Measurements from ENCODE around the gene FERD3L. TPM values are rescaled to one million over a fixed set of nuclear protein-coding genes. Genes with fewer than 3 reads are reported as not detected.

FERD3L gene
- total RNA-seq, 8 experiments from 2014 or later = 0.61 to 1.5 TPM; not detected in 6

DNA sequence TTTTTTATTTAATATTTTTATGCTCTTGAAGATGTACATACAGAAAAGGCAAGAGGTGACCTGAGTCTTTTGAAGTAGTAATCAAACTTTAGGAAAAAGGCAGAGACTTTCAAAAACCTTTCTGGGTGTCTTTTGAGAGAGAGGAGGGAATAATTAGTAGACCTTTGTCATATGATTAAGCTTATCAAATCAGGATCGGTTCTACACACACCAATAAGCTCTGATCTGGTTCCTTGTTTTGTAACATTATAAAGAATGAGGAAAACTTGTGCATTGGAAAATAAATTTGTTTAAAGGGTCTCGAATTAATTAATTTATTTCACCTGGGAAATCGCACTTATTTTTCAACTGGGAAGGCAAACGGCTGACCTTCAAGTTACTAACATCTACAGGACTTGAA is 39.7 kb downstream of the FERD3L start:
- Histone ChIP-seq H3K4me1 (replicated peaks in 1 of 2) (peaks cover 2 to 23% of the 10 kb centered on the region in 2 donors), H3K4me3 (no peak overlapping the region), H3K27ac (no peak overlapping the region)
- 0 to 33% (median 4%) methylated on average over 1 to 4 of the region's 4 CpGs; no CpG with 5 or more reads in 1 of the 10 experiments for WGBS, 10 experiments
- in situ Hi-C loops (cut with MboI; ENCODE audit: low pct_unique_long_range_greater_than_20kb in 2 of 9, low sequenced_read_pairs in 9 of 9, unreplicated experiment in 9 of 9) = loop anchor here in 4 of 9 experiments (25.0 kb wide), 4 partner anchors 332 to 743 kb away; no protein-coding TSS in a partner anchor
- ATAC-seq (replicated peaks in 6 of 8) = no peak

DNA sequence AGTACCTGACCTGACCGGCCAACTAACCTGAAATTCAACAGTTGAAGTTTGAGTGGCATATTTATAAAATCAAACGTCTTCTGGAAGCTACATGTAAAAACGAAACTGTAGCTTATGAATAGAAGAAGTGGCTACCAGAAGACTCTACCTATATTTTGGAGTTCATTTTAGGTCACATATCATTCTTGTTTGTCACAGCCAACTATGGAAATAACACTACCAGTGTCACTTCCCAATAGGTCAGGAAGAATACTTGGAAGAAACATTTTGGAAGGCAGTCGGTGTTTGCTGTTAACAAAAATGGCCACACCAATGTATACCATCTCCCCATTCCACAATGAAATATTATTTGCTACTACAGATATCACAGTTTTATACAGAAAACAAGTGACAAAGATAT is 40.4 kb downstream of the FERD3L start:
- Histone ChIP-seq H3K4me1 (replicated peaks in 1 of 2) (peaks cover 2 to 23% of the 10 kb centered on the region in 2 donors), H3K27ac (no peak overlapping the region), H3K4me3 (no peak overlapping the region)
- in situ Hi-C loops (cut with MboI; ENCODE audit: low pct_unique_long_range_greater_than_20kb in 2 of 9, low sequenced_read_pairs in 9 of 9, unreplicated experiment in 9 of 9) = loop anchor here in 4 of 9 experiments (25.0 kb wide), 4 partner anchors 332 to 743 kb away; no protein-coding TSS in a partner anchor
- WGBS, 10 experiments = 0 to 100% (median 71%) methylated on average over 1 to 4 of the region's 4 CpGs
- no peak for ATAC-seq (replicated peaks in 6 of 8)

DNA sequence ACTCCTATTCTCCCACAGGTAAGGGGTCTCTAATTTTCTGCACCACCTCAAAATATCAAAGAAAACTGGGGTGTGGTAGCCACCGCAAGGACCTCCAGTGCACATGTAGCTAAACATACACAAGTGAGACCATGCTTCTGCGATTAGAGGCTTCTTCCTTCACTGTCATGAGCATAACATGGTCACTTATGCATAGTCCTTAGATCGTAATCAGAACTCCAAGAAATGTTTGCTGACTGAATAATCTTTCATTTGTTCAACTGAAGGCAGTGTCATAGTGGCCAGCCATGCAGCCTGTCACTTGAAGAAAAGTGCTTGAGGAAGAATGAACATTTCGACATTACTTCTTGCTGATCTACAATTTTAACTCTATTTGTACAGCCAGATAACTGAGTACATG is 42.3 kb downstream of the FERD3L start:
- in situ Hi-C loops (cut with MboI; ENCODE audit: low pct_unique_long_range_greater_than_20kb in 2 of 9, low sequenced_read_pairs in 9 of 9, unreplicated experiment in 9 of 9) = loop anchor here in 4 of 9 experiments (25.0 kb wide), 4 partner anchors 334 to 741 kb away; no protein-coding TSS in a partner anchor
- ATAC-seq (replicated peaks in 6 of 8) = no peak
- Histone ChIP-seq H3K27ac (no peak overlapping the region), H3K4me1 (replicated peaks in 1 of 2) (peaks cover 2 to 18% of the 10 kb centered on the region in 2 donors), H3K4me3 (no peak overlapping the region)
- 7 to 91% (median 60%) methylated on average over 1 to 4 of the region's 4 CpGs; no CpG with 5 or more reads in 1 of the 10 experiments for WGBS, 10 experiments

DNA sequence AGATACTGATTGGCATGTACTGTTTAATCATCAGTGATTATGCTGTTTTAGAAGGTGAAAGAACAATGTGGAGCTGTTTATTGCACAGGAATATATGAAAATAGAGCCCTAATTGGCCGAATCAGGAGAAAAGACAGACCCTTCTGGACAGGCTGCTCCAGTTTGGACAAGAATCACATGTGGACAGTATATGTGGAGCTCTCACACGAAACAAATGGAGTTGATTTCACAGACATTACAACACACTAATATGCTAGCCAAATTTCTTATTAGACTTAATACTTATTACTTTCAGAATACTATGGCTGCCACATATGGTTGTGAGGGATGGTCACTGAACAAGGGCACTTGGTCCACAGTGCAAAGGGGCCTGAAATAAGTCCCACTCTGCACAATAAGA is 43.3 kb downstream of the FERD3L start:
- in situ Hi-C loops (cut with MboI; ENCODE audit: low pct_unique_long_range_greater_than_20kb in 2 of 9, low sequenced_read_pairs in 9 of 9, unreplicated experiment in 9 of 9) = loop anchor here in 4 of 9 experiments (25.0 kb wide), 4 partner anchors 335 to 740 kb away; no protein-coding TSS in a partner anchor
- WGBS, 10 experiments = 0 to 73% (median 47%) methylated on average over 1 to 2 of the region's 2 CpGs; no CpG with 5 or more reads in 4 of the 10 experiments
- ATAC-seq (replicated peaks in 6 of 8) = no peak
- Histone ChIP-seq H3K27ac (no peak overlapping the region), H3K4me3 (no peak overlapping the region), H3K4me1 (replicated peaks in 1 of 2) (peaks cover 0 to 8% of the 10 kb centered on the region in 2 donors)

DNA sequence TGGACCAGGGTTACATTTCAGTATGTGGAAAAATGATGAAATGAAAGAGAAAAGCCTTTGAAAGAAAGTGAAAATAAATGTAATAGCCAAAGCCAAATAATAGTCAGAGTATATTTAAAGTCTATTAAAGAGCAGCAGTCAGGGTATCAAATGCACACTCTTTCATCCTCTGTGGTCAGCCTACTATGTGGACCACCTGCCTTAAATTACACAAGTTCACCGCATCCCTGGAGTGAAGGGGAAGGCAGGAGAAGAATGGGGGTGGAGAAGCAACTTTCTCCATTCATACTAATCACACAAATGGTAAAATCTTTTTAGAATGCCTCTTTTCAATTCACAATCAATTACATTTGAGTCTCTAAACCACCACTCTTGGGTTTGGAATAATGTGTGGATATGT is 43.7 kb downstream of the FERD3L start:
- Histone ChIP-seq H3K4me3 (no peak overlapping the region), H3K4me1 (replicated peaks in 1 of 2) (peaks cover 0 to 3% of the 10 kb centered on the region in 2 donors), H3K27ac (no peak overlapping the region)
- WGBS, 10 experiments = 0 to 100% (median 85%) methylated on average over 1 of the region's 1 CpG; no CpG with 5 or more reads in 6 of the 10 experiments
- in situ Hi-C loops (cut with MboI; ENCODE audit: low pct_unique_long_range_greater_than_20kb in 2 of 9, low sequenced_read_pairs in 9 of 9, unreplicated experiment in 9 of 9) = loop anchor here in 4 of 9 experiments (25.0 kb wide), 4 partner anchors 336 to 739 kb away; no protein-coding TSS in a partner anchor
- ATAC-seq (replicated peaks in 6 of 8) = no peak

DNA sequence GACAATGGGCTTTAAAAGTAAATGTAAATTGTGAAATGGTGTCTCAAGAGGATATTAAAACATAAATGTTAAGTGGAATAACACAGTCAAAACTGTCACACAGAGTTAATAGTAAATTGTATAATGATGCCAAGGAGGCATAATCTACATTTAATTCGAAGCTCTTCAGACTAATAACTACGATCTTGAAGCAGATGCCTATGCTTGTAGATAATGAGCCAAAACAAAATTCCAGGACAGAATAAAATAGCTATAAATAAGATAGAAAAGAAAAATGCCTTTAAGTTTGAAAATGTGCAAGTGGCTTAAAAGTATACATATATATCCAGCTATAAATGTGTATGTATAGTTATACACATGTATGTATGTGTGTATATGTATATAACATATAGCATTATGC is 45.3 kb downstream of the FERD3L start:
- Histone ChIP-seq H3K4me3 (no peak overlapping the region), H3K4me1 (replicated peaks in 1 of 2) (no peaks in the 10 kb centered on the region), H3K27ac (no peak overlapping the region)
- ATAC-seq (replicated peaks in 6 of 8) = peak in 1 of 8 experiments; percentile 26
- 0 to 100% (median 73%) methylated on average over 1 to 2 of the region's 2 CpGs; no CpG with 5 or more reads in 2 of the 10 experiments for whole genome bisulfite sequencing, 10 experiments
- in situ Hi-C loops (cut with MboI; ENCODE audit: low pct_unique_long_range_greater_than_20kb in 2 of 9, low sequenced_read_pairs in 9 of 9, unreplicated experiment in 9 of 9) = loop anchor here in 4 of 9 experiments (25.0 kb wide), 4 partner anchors 337 to 738 kb away; no protein-coding TSS in a partner anchor

DNA sequence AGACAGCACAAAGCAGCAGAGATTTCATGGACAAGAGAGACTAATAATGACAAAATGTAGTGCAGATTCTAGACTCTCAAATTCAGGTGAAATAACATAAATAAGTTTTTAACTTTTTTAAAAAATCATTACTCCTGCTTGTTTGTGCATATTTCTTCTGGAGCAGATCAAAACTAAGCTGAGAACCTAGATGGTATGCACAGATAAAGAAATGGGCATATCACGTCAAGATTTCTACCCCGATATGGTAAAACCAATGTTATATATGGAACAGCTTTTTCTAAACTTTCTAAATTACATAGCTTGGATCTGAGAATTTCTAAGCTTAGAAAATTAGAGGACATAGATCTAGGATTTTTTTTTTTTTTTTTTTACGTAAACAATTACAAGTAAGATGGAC is 46.0 kb downstream of the FERD3L start:
- ATAC-seq (replicated peaks in 6 of 8) = no peak
- no peak overlapping the region for H3K27ac ChIP-seq
- no peak overlapping the region for H3K4me3 ChIP-seq
- WGBS, 10 experiments = 0 to 94% (median 79%) methylated on average over 1 to 3 of the region's 3 CpGs
- H3K4me1 ChIP-seq (replicated peaks in 1 of 2) = no peaks in the 10 kb centered on the region
- in situ Hi-C loops (cut with MboI; ENCODE audit: low pct_unique_long_range_greater_than_20kb in 2 of 9, low sequenced_read_pairs in 9 of 9, unreplicated experiment in 9 of 9) = no loop called here

DNA sequence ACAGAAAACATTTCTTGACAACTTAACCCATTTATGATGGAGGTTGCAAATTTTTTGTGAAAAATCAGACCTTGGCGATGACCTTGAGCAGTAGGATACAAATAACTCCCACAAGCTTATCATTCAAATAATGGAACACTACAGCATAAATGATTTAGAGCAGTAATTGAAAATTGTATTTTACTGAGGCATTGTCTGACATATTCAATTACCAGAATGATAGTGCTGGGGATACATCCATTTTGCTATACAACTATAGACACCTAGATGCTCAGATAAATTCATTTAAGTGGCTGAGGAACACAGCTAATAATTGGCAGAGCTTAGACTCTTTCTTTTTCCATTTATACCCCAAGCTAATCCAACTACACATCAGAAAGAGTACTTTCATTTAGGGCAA is 46.7 kb downstream of the FERD3L start:
- H3K27ac ChIP-seq = no peak overlapping the region
- no peak for ATAC-seq (replicated peaks in 6 of 8)
- in situ Hi-C loops (cut with MboI; ENCODE audit: low pct_unique_long_range_greater_than_20kb in 2 of 9, low sequenced_read_pairs in 9 of 9, unreplicated experiment in 9 of 9) = no loop called here
- no peaks in the 10 kb centered on the region for H3K4me1 ChIP-seq (replicated peaks in 1 of 2)
- 20 to 100% (median 90%) methylated on average over 1 of the region's 1 CpG; no CpG with 5 or more reads in 2 of the 10 experiments for WGBS, 10 experiments
- no peak overlapping the region for H3K4me3 ChIP-seq

DNA sequence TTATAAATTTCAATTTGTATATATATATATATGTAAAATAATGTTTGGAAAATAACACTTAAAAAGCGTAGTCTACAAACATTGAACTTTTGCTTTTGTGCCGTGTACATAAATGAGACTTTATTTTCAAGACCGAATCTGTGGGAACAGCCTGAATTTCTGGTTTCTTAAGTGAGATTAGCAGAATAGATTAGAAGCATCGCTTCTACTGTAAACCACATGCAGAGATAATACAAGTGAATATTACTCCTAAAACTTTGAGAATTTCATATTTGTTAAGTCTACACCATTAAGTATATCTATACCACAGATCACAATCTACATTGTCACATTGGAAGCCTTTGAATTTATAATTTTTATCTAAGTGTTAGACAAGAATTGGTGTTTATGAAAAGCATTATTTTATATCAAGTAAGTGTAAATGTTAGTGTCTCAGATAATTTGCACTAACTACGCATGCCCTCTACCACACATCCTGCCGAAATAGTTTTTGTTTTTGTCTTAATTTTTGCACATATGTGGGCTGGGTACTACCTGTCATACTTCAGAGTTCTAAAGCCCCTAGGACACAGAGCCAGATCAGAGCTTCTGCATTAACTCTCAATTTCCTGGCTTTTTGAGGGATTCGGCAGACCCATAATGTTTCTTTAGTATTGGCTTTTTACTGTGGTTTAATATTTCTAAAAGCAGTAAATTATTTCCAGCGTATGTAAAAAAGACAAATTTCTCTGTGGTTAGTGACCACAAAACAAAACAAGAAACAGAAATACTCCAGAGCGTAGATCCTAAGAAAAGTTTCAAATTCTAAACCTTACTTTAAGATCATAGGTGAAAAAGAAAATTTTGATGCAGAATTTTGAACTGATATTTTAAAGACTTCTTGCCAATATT is 47.8 kb downstream of the FERD3L start:
- no peaks in the 10 kb centered on the region for H3K4me1 ChIP-seq (replicated peaks in 1 of 2)
- no peak overlapping the region for H3K4me3 ChIP-seq
- 0 to 100% (median 89%) methylated on average over 2 to 9 of the region's 9 CpGs for WGBS, 10 experiments
- ATAC-seq (replicated peaks in 6 of 8) = peak in 3 of 8 experiments; percentile 14 to 47 (median 34)
- in situ Hi-C loops (cut with MboI; ENCODE audit: low pct_unique_long_range_greater_than_20kb in 2 of 9, low sequenced_read_pairs in 9 of 9, unreplicated experiment in 9 of 9) = no loop called here
- no peak overlapping the region for H3K27ac ChIP-seq

DNA sequence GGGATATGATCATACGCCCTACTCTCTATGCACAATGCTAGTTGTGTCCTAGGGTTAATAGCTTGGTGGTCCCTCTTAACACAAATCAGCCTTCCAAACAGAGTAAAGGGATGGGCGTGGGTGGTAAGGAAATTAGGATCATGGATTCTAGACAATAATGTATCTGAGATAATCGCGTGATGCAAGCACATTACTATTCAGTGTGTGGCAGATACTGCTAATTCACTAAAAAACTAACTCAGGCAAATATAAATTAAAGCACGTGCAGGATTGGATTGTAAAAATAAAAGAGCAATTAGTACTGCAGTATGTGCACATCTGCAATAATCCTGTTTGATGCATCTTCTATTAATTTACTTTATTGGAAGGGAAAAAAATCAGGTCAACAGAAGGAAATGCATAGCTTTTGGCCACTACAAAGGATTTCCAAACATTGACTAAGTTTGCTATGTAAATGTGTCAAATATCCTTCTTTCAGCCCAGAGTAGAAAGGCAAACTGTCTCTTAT is 49.8 kb downstream of the FERD3L start:
- ATAC-seq (replicated peaks in 6 of 8) = peak in 1 of 8 experiments; percentile 26
- WGBS, 10 experiments = 0 to 89% (median 64%) methylated on average over 1 to 5 of the region's 5 CpGs; no CpG with 5 or more reads in 1 of the 10 experiments
- Histone ChIP-seq H3K4me3 (no peak overlapping the region), H3K4me1 (replicated peaks in 1 of 2) (no peaks in the 10 kb centered on the region), H3K27ac (no peak overlapping the region)
- in situ Hi-C loops (cut with MboI; ENCODE audit: low pct_unique_long_range_greater_than_20kb in 2 of 9, low sequenced_read_pairs in 9 of 9, unreplicated experiment in 9 of 9) = no loop called here

Other genes with a start within 250 kb of the FERD3L start
- gene TWIST1, start 27.8 kb downstream of the FERD3L start, total RNA-seq = 100 to 1,000 TPM in 3 of 8 experiments, 10 to 100 TPM in 1, 1 to 10 TPM in 2, under 1 TPM in 2; 0.60 to 327 (median 13.8) TPM

Measured in motor neuron (in vitro differentiated cells).